HG03354 (cell line): ENCODE results near the gene NRSN1.
"Not testable (repeated sequence)": the region's sequence is repeated elsewhere in the genome, so short reads cannot be mapped to it uniquely, and the experiment has no call there.

Source experiments
- ATAC-seq: cut with Tn5 transposase; IDR thresholded peaks from one replicate; pipeline ENCODE4 v1.9.1; 2021; ENCODE audit warnings: mild to moderate bottlenecking; ENCODE audit not compliant: unreplicated experiment, poor library complexity, severe bottlenecking

The NRSN1 gene

GRCh38 chr6:24139080-24139479, 13.1 kb downstream of the NRSN1 start:
- no peak for ATAC-seq

GRCh38 chr6:24139639-24140038, 13.6 kb downstream of the NRSN1 start:
- no peak for ATAC-seq

GRCh38 chr6:24140591-24140990, 14.6 kb downstream of the NRSN1 start:
- no peak for ATAC-seq

GRCh38 chr6:24142733-24143132, 16.7 kb downstream of the NRSN1 start:
- not testable (repeated sequence) for ATAC-seq

- no peak for ATAC-seq
Observed at GRCh38 chr6:24145690-24146131, 19.7 kb downstream of the NRSN1 start.

- ATAC-seq, result no peak
Observed at GRCh38 chr6:24146871-24147270, 20.9 kb downstream of the NRSN1 start.

GRCh38 chr6:24147511-24148153, 21.6 kb downstream of the NRSN1 start:
- ATAC-seq, result no peak

GRCh38 chr6:24148154-24148570, 22.1 kb downstream of the NRSN1 start:
- no peak for ATAC-seq

GRCh38 chr6:24148684-24149083, 22.7 kb downstream of the NRSN1 start:
- ATAC-seq, result no peak

- ATAC-seq, result no peak
Observed at GRCh38 chr6:24149296-24149695, 23.3 kb downstream of the NRSN1 start.

GRCh38 chr6:24149836-24150235, 23.8 kb downstream of the NRSN1 start:
- ATAC-seq, result no peak

- no peak for ATAC-seq
Observed at GRCh38 chr6:24152014-24152413, 26.0 kb downstream of the NRSN1 start.

GRCh38 chr6:24154121-24154520, 28.1 kb downstream of the NRSN1 start:
- ATAC-seq, result no peak

- no peak for ATAC-seq
Observed at GRCh38 chr6:24157886-24158285, 31.9 kb downstream of the NRSN1 start.

- no peak for ATAC-seq
Observed at GRCh38 chr6:24183584-24183983, 57.6 kb downstream of the NRSN1 start.

GRCh38 chr6:24186349-24186748, 60.3 kb downstream of the NRSN1 start:
- no peak for ATAC-seq

GRCh38 chr6:24187965-24188577, 62.1 kb downstream of the NRSN1 start:
- ATAC-seq, result no peak

GRCh38 chr6:24188578-24189080, 62.6 kb downstream of the NRSN1 start:
- no peak for ATAC-seq

- no peak for ATAC-seq
Observed at GRCh38 chr6:24191346-24191745, 65.3 kb downstream of the NRSN1 start.

GRCh38 chr6:24193364-24193763, 67.3 kb downstream of the NRSN1 start:
- ATAC-seq, result no peak

GRCh38 chr6:24194978-24195700, 69.1 kb downstream of the NRSN1 start:
- ATAC-seq, result no peak
